H1 (cell line): ENCODE data around the gene SERINC5. TPM values are rescaled to one million over a fixed set of nuclear protein-coding genes. Genes with fewer than 3 reads are reported as not detected.

Experiments
- CTCF ChIA-PET: fragments of 300-600 bp; sonication (Branson Sonifier 250); formaldehyde crosslinking; loops from one replicate; lab custom pipeline; 2021; ENCODE audit not compliant: partially characterized antibody; lab: Charles Lee
- POLR2A ChIA-PET: fragments of 300-600 bp; sonication (Branson Sonifier 250); formaldehyde crosslinking; loops from one replicate; lab custom pipeline; 2021; ENCODE audit warnings: inconsistent platforms; ENCODE audit not compliant: partially characterized antibody; lab: Charles Lee
- DNase-seq, 2 experiments: peaks; one replicate each; pipeline versions ENCODE4 v3.0.0 to v3.0.0-alpha.2; 2010 to 2022; ENCODE audit warnings: low spot score in 2 of 2, low read depth in 1 of 2, mixed read lengths in 1 of 2
- FAIRE-seq: peaks from 2 replicates; lab custom pipeline; 2011; peaks lifted over from hg19 to GRCh38; lab: Jason Lieb, UNC
- H2AFZ ChIP-seq: 2 replicates; pipeline ENCODE4 v1.8.1; 2012; ENCODE audit warnings: low read length, inconsistent platforms
- H2AK5ac ChIP-seq: 2 replicates; pipeline ENCODE4 v1.6.1; 2013; ENCODE audit warnings: low read depth, low read length
- H2BK120ac ChIP-seq: replicated peaks from 2 replicates; pipeline ENCODE3; 2013; ENCODE audit warnings: low read depth, low read length, inconsistent platforms
- H2BK12ac ChIP-seq: 2 replicates; pipeline ENCODE4 v1.6.1; 2013; ENCODE audit warnings: low read depth, low read length
- H2BK15ac ChIP-seq: 2 replicates; pipeline ENCODE4 v1.6.1; 2013; ENCODE audit warnings: low read length
- H2BK20ac ChIP-seq: 2 replicates; pipeline ENCODE4 v1.6.1; 2013; ENCODE audit warnings: low read length
- H2BK5ac ChIP-seq: 2 replicates; pipeline ENCODE4 v1.6.1; 2013; ENCODE audit warnings: low read depth, low read length
- H3K14ac ChIP-seq: 2 replicates; pipeline ENCODE4 v1.6.1; 2013; ENCODE audit warnings: inconsistent platforms; ENCODE audit not compliant: insufficient read length
- H3K18ac ChIP-seq: 2 replicates; pipeline ENCODE4 v1.6.1; 2013; ENCODE audit warnings: low read length; ENCODE audit errors: extremely low read depth
- H3K23ac ChIP-seq: 2 replicates; pipeline ENCODE4 v1.6.1; 2013; ENCODE audit warnings: inconsistent platforms; ENCODE audit not compliant: insufficient read length
- H3K23me2 ChIP-seq: 2 replicates; pipeline ENCODE4 v1.6.1; 2013; ENCODE audit warnings: low read depth, low read length
- H3K27ac ChIP-seq: 2 replicates; pipeline ENCODE4 v1.6.1; 2011; ENCODE audit warnings: low read depth, low read length, inconsistent platforms
- H3K27me3 ChIP-seq, 4 experiments: replicated peaks in 1 of 4; 1 replicate in 1 of 4; 2 replicates in 3 of 4; pipeline versions ENCODE4 v1.6.1 to v1.8.1; 2011 to 2013; ENCODE audit warnings: low read length in 3 of 4, mild to moderate bottlenecking in 3 of 4, inconsistent platforms in 2 of 4, mixed read lengths in 2 of 4, moderate library complexity in 1 of 4; ENCODE audit not compliant: control insufficient read depth in 3 of 4, insufficient read depth in 3 of 4; ENCODE audit errors: extremely low read depth in 1 of 4
- H3K36me3 ChIP-seq, 4 experiments: 2 replicates each; pipeline versions ENCODE4 v1.6.1 to v1.8.1; 2011 to 2013; ENCODE audit warnings: mild to moderate bottlenecking in 4 of 4, low read length in 3 of 4, moderate library complexity in 2 of 4, control low read depth in 1 of 4, inconsistent platforms in 1 of 4; ENCODE audit not compliant: insufficient read depth in 4 of 4, control insufficient read depth in 2 of 4
- H3K4ac ChIP-seq: replicated peaks from 2 replicates; pipeline ENCODE3; 2013; ENCODE audit warnings: low read length, low read depth, mixed read lengths, inconsistent platforms; ENCODE audit not compliant: insufficient read length
- H3K4me1 ChIP-seq, 4 experiments: replicated peaks in 1 of 4; 1 replicate in 1 of 4; 2 replicates in 3 of 4; pipeline versions ENCODE4 v1.6.1 to v1.8.1; 2011 to 2013; ENCODE audit warnings: low read length in 3 of 4, inconsistent platforms in 2 of 4, mixed read lengths in 1 of 4; ENCODE audit not compliant: insufficient read depth in 4 of 4, control insufficient read depth in 3 of 4
- H3K4me2 ChIP-seq, 2 experiments: 2 replicates each; pipeline versions ENCODE4 v1.6.1 to v1.8.1; 2011 to 2013; ENCODE audit warnings: low read depth in 2 of 2, low read length in 2 of 2, control low read depth in 1 of 2, inconsistent platforms in 1 of 2, mild to moderate bottlenecking in 1 of 2; ENCODE audit not compliant: insufficient read depth in 1 of 2
- H3K4me3 ChIP-seq, 4 experiments: fragments of 200-600, 300-600 bp in 1 of 4; sonication (generic), shearing (Covaris generic), sonication (Bioruptor Twin) in 1 of 4; 2 replicates each; pipeline versions ENCODE4 v1.5.1 to v1.8.1; 2011 to 2016; ENCODE audit warnings: low read length in 4 of 4, low read depth in 3 of 4, control low read depth in 2 of 4, inconsistent platforms in 2 of 4, mild to moderate bottlenecking in 2 of 4, mixed read lengths in 1 of 4, moderate library complexity in 1 of 4; ENCODE audit not compliant: insufficient read depth in 2 of 4; ENCODE audit errors: extremely low read depth in 1 of 4
- H3K56ac ChIP-seq: replicated peaks from 2 replicates; pipeline ENCODE3; 2013; ENCODE audit warnings: low read depth, mild to moderate bottlenecking, mixed read lengths, low read length, inconsistent platforms; ENCODE audit not compliant: insufficient read length
- H3K79me1 ChIP-seq: 2 replicates; pipeline ENCODE4 v1.6.1; 2013; ENCODE audit warnings: low read depth, low read length, control low read depth
- H3K79me2 ChIP-seq, 2 experiments: 2 replicates each; pipeline versions ENCODE4 v1.6.1 to v1.8.1; 2012 to 2013; ENCODE audit warnings: low read length in 2 of 2, mild to moderate bottlenecking in 2 of 2, inconsistent platforms in 1 of 2; ENCODE audit not compliant: insufficient read depth in 2 of 2, control insufficient read depth in 1 of 2
- H3K9ac ChIP-seq, 4 experiments: replicated peaks in 1 of 4; 1 replicate in 1 of 4; 2 replicates in 3 of 4; pipeline versions ENCODE4 v1.6.1 to v1.8.1; 2011 to 2013; ENCODE audit warnings: low read depth in 3 of 4, low read length in 3 of 4, control low read depth in 2 of 4, mild to moderate bottlenecking in 2 of 4, moderate library complexity in 2 of 4, inconsistent platforms in 1 of 4; ENCODE audit errors: extremely low read depth in 1 of 4
- H3K9me3 ChIP-seq, 2 experiments: 2 replicates each; pipeline versions ENCODE4 v1.6.1 to v1.8.1; 2012 to 2013; ENCODE audit warnings: mild to moderate bottlenecking in 2 of 2, moderate library complexity in 2 of 2, control low read depth in 1 of 2, inconsistent platforms in 1 of 2, low read depth in 1 of 2, low read length in 1 of 2, mixed read lengths in 1 of 2; ENCODE audit not compliant: insufficient read depth in 2 of 2
- H4K20me1 ChIP-seq, 2 experiments: replicated peaks in 1 of 2; 2 replicates each; pipeline versions ENCODE3 to v1.8.1; 2011 to 2013; ENCODE audit warnings: inconsistent platforms in 2 of 2, low read length in 2 of 2, mild to moderate bottlenecking in 1 of 2; ENCODE audit not compliant: insufficient read depth in 2 of 2, control insufficient read depth in 1 of 2
- H4K5ac ChIP-seq: 2 replicates; pipeline ENCODE4 v1.6.1; 2013; ENCODE audit warnings: low read length, low read depth, mixed read lengths, inconsistent platforms; ENCODE audit not compliant: insufficient read length
- H4K8ac ChIP-seq: 2 replicates; pipeline ENCODE4 v1.8.0; 2013; ENCODE audit warnings: mild to moderate bottlenecking, moderate library complexity, low read length, inconsistent platforms; ENCODE audit not compliant: insufficient read depth; ENCODE audit errors: extremely low read depth
- H4K91ac ChIP-seq: replicated peaks from 2 replicates; pipeline ENCODE3; 2013; ENCODE audit warnings: low read length, mixed read lengths, inconsistent platforms; ENCODE audit not compliant: insufficient read length
- KDM4A ChIP-seq: IDR thresholded peaks from one replicate; pipeline ENCODE4 v1.7.1; 2012; ENCODE audit warnings: low read depth, mild to moderate bottlenecking, moderate library complexity, low read length, inconsistent platforms; ENCODE audit not compliant: severe bottlenecking
- TEAD4 ChIP-seq: IDR thresholded peaks from 2 replicates; pipeline ENCODE4 v1.6.1; 2012; ENCODE audit warnings: low read depth, low read length, inconsistent platforms, mixed read lengths
- WGBS, 2 experiments: shearing (Covaris generic) in 1 of 2; methylation state at CpG; one replicate each; pipeline versions ENCODE4 v1.1.6 to v1.1.7; 2013 to 2015; ENCODE audit warnings: low lambda C conversion rate in 2 of 2, mixed read lengths in 2 of 2, inconsistent platforms in 1 of 2, low coverage in 1 of 2, missing lambda C conversion rate in 1 of 2; ENCODE audit not compliant: insufficient replicate concordance in 2 of 2, insufficient coverage in 1 of 2, insufficient read length in 1 of 2; ENCODE audit errors: extremely low coverage in 1 of 2, missing lambda C conversion rate in 1 of 2; 5-methylcytosine and 5-hydroxymethylcytosine counted together
- polyA plus RNA-seq, 7 experiments: library from polyadenylated mRNA; depleted of rRNA in 3 of 7; stranded (reverse) in 5 of 7; unstranded in 2 of 7; fragments of >200 nt in 5 of 7; fragments of 200-250 nt in 2 of 7; gene quantifications; 1 replicate in 5 of 7; 2 replicates in 1 of 7; 4 replicates in 1 of 7; pipeline versions ENCODE4 v1.2.1 to v1.2.3, GENCODE V29; 2011 to 2013; ENCODE audit warnings: missing spikeins in 2 of 7, mixed read lengths in 2 of 7
- total RNA-seq: library from RNA; stranded (reverse); fragmentation: NEBNext Ultra II Directional; extraction: Animal tissue kit (Norgen Biotek cat#: 25700); gene quantifications from 2 replicates; pipeline ENCODE4 v1.2.1, GENCODE V29; 2021

The SERINC5 gene
- total and polyA plus RNA-seq, 2 of the 8 experiments (the other 6 are each of a cell fraction or from before 2014, with no cell fraction given): 32.2 to 149 TPM

DNA sequence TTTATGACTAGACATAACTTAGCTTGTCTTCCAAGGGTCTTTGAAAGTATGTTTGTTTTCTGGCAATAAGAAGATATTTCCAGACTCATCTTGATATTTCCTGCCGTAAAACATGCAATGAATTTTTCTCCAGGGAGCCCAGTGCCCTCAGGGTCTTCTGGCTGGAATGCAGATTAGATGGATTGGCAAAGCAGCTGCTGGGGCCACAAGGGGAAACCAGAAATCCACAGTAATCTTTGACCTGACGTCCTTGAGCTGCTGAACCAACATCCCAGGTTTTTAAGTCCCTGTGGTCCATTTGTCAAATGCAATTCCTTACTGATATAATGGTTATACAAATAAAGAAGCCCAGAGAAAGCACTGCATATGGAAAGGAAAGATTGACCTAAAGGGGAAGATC lies 127.7 kb downstream of the SERINC5 start:
- Histone ChIP-seq H3K4ac (no peak overlapping the region), H3K9me3 (peaks cover 2 to 5% of the 10 kb centered on the region in 2 experiments; a peak in 3 of 4 replicates), H2BK120ac (no peak overlapping the region), H3K14ac (no peak overlapping the region), H3K4me1 (peaks cover 0 to under 1% (median 0%) of the 10 kb centered on the region in 4 experiments; a peak in 1 of 7 replicates), H3K23me2 (no peaks in the 10 kb centered on the region), H2BK12ac (no peak overlapping the region), H3K27me3 (no peaks in the 10 kb centered on the region), H2AK5ac (no peak overlapping the region), H4K8ac (no peak overlapping the region), H3K4me3 (no peak overlapping the region), H4K20me1 (no peaks in the 10 kb centered on the region), H2AFZ (no peak overlapping the region), H3K23ac (no peak overlapping the region), H3K79me2 (no peaks in the 10 kb centered on the region), H3K18ac (no peak overlapping the region), H3K9ac (no peak overlapping the region), H4K91ac (no peak overlapping the region), H3K79me1 (no peaks in the 10 kb centered on the region), H3K4me2 (no peak overlapping the region; a peak in 1 of 4 replicates), H3K56ac (no peak overlapping the region), H2BK5ac (no peak overlapping the region), H2BK15ac (no peak overlapping the region), H3K36me3 (no peaks in the 10 kb centered on the region; a peak in 1 of 8 replicates), H2BK20ac (no peak overlapping the region), H3K27ac (no peak overlapping the region), H4K5ac (no peak overlapping the region)
- 53% methylated on average over 2 of the region's 2 CpGs; no CpG with 5 or more reads in 1 of the 2 experiments for WGBS, 2 experiments
- peak; percentile 62; the same call in 1 of the 2 replicates for TF ChIP-seq TEAD4
- TF ChIP-seq KDM4A: no peak
- ChIA-PET CTCF (no interaction called here), POLR2A (interaction anchor here (1.2 to 2.5 kb wide), 2 partner anchors 12 to 130 kb away, joined by 3 to 6 read pairs; no protein-coding TSS in a partner anchor)
- FAIRE-seq (no peak), DNase-seq (no peak)
